Cardiac muscle cell (in vitro differentiated cells and primary cell): Measurements from ENCODE around the gene SLC39A13. TPM values are rescaled to one million over a fixed set of nuclear protein-coding genes. Genes with fewer than 3 reads are reported as not detected.

Experiments used
- DNase-seq, 2 donors: peaks; one replicate each; pipeline versions ENCODE4 v3.0.0 to v3.0.0-alpha.2; 2010 to 2017; ENCODE audit warnings: low read depth in 1 of 2, low spot score in 1 of 2
- H3K27ac ChIP-seq: fragments of 200-600 bp; sonication (generic); 2 replicates; pipeline ENCODE4 v1.5.1; 2016
- H3K27me3 ChIP-seq: fragments of 200-600 bp; sonication (generic); 2 replicates; pipeline ENCODE4 v1.6.0; 2016; ENCODE audit warnings: control low read depth
- H3K36me3 ChIP-seq: fragments of 200-600 bp; sonication (generic); 2 replicates; pipeline ENCODE4 v1.5.1; 2016; ENCODE audit warnings: control low read depth
- H3K4me1 ChIP-seq: fragments of 200-600 bp; sonication (generic); 2 replicates; pipeline ENCODE4 v1.8.1; 2017; ENCODE audit warnings: low read depth, mild to moderate bottlenecking, mixed run types
- H3K4me3 ChIP-seq: fragments of 200-600 bp; sonication (generic); 2 replicates; pipeline ENCODE4 v1.5.1; 2016; ENCODE audit warnings: mild to moderate bottlenecking
- H3K9me3 ChIP-seq: fragments of 200-600 bp; sonication (generic); 2 replicates; pipeline ENCODE4 v1.5.1; 2017; ENCODE audit warnings: low read depth, mild to moderate bottlenecking, control low read depth
- CTCF ChIP-seq: IDR thresholded peaks from 2 replicates; pipeline ENCODE4 v1.5.1; 2012; ENCODE audit warnings: low read depth, mild to moderate bottlenecking, low read length
- polyA plus RNA-seq: library from polyadenylated mRNA; unstranded; fragments of >200 nt; fragmentation: Nextera tagmentation; extraction: Ambion mirVana; gene quantifications from 2 replicates; pipeline ENCODE4 v1.2.1, GENCODE V29; 2016
- total RNA-seq: library from RNA; depleted of rRNA; stranded (reverse); fragments of >200 nt; gene quantifications from 2 replicates; pipeline ENCODE4 v1.2.3, GENCODE V29; 2016

Gene SLC39A13
- total and polyA plus RNA-seq, 2 experiments from 2014 or later: 71.7 to 86.6 TPM

GRCh38 chr11:47406896-47407745, 1.3 kb upstream of the SLC39A13 start:
- Histone ChIP-seq H3K9me3 (no peaks in the 10 kb centered on the region), H3K27ac (peak overlapping the region; percentile 82), H3K4me1 (no peaks in the 10 kb centered on the region), H3K36me3 (no peaks in the 10 kb centered on the region), H3K4me3 (peak overlapping the region; percentile 38), H3K27me3 (no peaks in the 10 kb centered on the region)
- TF ChIP-seq CTCF: peak; percentile 15
- DNase-seq: peak in 1 of 2 donors; percentile 50

- no peak for TF ChIP-seq CTCF
- DNase-seq: peak in 1 of 2 donors; percentile 85
- Histone ChIP-seq H3K9me3 (no peaks in the 10 kb centered on the region), H3K4me3 (peak overlapping the region; percentile 61), H3K36me3 (peaks cover 2% of the 10 kb centered on the region), H3K27ac (peak overlapping the region; percentile 42), H3K4me1 (no peaks in the 10 kb centered on the region), H3K27me3 (no peaks in the 10 kb centered on the region)
Observed at GRCh38 chr11:47408598-47409439, 429 bp downstream of the SLC39A13 start.

GRCh38 chr11:47409440-47410369, 1.3 kb downstream of the SLC39A13 start:
- Histone ChIP-seq H3K9me3 (no peaks in the 10 kb centered on the region), H3K4me1 (no peaks in the 10 kb centered on the region), H3K4me3 (peak overlapping the region; percentile 61), H3K36me3 (peaks cover 5% of the 10 kb centered on the region), H3K27ac (no peak overlapping the region), H3K27me3 (no peaks in the 10 kb centered on the region)
- no peak for DNase-seq
- TF ChIP-seq CTCF: no peak

- Histone ChIP-seq H3K4me1 (no peaks in the 10 kb centered on the region), H3K27me3 (no peaks in the 10 kb centered on the region), H3K36me3 (peaks cover 5% of the 10 kb centered on the region), H3K9me3 (no peaks in the 10 kb centered on the region), H3K4me3 (no peak overlapping the region), H3K27ac (no peak overlapping the region)
- DNase-seq: no peak
- TF ChIP-seq CTCF: no peak
Observed at GRCh38 chr11:47410370-47411264, 2.2 kb downstream of the SLC39A13 start.
